ENCODE measurements around the gene TMEM263. TPM values are rescaled to one million over a fixed set of nuclear protein-coding genes. Genes with fewer than 3 reads are reported as not detected.

The TMEM263 gene
- polyA plus RNA-seq, 1 of the 3 experiments (the other 2 are of a cell fraction) = 16.9 TPM

GRCh38 chr12:106987846-106988245, 32.1 kb downstream of the TMEM263 start:
- 79% methylated on average over 6 of the region's 6 CpGs for WGBS (ENCODE audit: low lambda C conversion rate)
- no peak for DNase-seq
- H4K20me1 ChIP-seq (ENCODE audit: insufficient read depth) = no peaks in the 10 kb centered on the region
- no peaks in the 10 kb centered on the region for H3K9me2 ChIP-seq
- TF ChIP-seq TCF12 (IDR thresholded peaks at IDR 0.05) (no peak), CTCF (IDR thresholded peaks at IDR 0.05) (no peak), PBX3 (IDR thresholded peaks at IDR 0.05) (no peak), RXRA (IDR thresholded peaks at IDR 0.05; ENCODE audit: borderline replicate concordance, low read depth) (no peak), EP300 (IDR thresholded peaks at IDR 0.05; ENCODE audit: borderline replicate concordance in 1 of 2, low read depth in 1 of 2, low read length in 1 of 2) (no peak), SIN3A (IDR thresholded peaks at IDR 0.05; ENCODE audit: borderline replicate concordance, low read depth, low read length) (no peak), RFX5 (IDR thresholded peaks at IDR 0.05; ENCODE audit: low read length) (no peak), REST (IDR thresholded peaks at IDR 0.05; ENCODE audit: low read depth, low read length) (no peak), NRF1 (IDR thresholded peaks at IDR 0.05; ENCODE audit: low read depth, low read length) (no peak), JUND (IDR thresholded peaks at IDR 0.05) (no peak), GATA2 (CRISPR knock-in tag; IDR thresholded peaks at IDR 0.05) (no peak), GABPA (IDR thresholded peaks at IDR 0.05; ENCODE audit: low read depth) (no peak)
- H3F3A ChIP-seq (replicated peaks; ENCODE audit: insufficient read depth) = peaks cover 12% of the 10 kb centered on the region
- H2AFZ ChIP-seq (ENCODE audit: low read depth) = peak overlapping the region; percentile 67; the same call in 1 of the 2 replicates
- H3K36me3 ChIP-seq (replicated peaks in 1 of 2; ENCODE audit: control insufficient read depth in 1 of 2, insufficient read depth in 2 of 2, low read length in 1 of 2) = peaks cover 8 to 13% of the 10 kb centered on the region in 2 experiments
- no peak overlapping the region for H3K9ac ChIP-seq
- H3K4me1 ChIP-seq (ENCODE audit: control insufficient read depth in 1 of 2, insufficient read depth in 2 of 2, low read depth in 1 of 2, low read length in 1 of 2) = peaks cover 6 to 13% of the 10 kb centered on the region in 2 experiments; a peak in 2 of 4 replicates
- H3K79me2 ChIP-seq (ENCODE audit: insufficient read depth) = peaks cover 17% of the 10 kb centered on the region
- no peak overlapping the region for H3K4me2 ChIP-seq
- no peak overlapping the region for H3K4me3 ChIP-seq (ENCODE audit: low read depth in 2 of 2, low read length in 1 of 2)
- ChIA-PET CTCF (interaction anchor here (1.0 kb wide), 1 partner anchor 14 kb away, joined by 3 read pairs; no protein-coding TSS in a partner anchor), POLR2A (interaction anchor here (0.9 to 1.5 kb wide), 2 partner anchors 10 to 27 kb away, joined by 4 to 6 read pairs; no protein-coding TSS in a partner anchor)
- no peak overlapping the region; a peak in 1 of 4 replicates for H3K27ac ChIP-seq (ENCODE audit: low read depth in 2 of 2, low read length in 1 of 2)
- no peaks in the 10 kb centered on the region for H3K27me3 ChIP-seq (ENCODE audit: insufficient read depth)
- H3K9me3 ChIP-seq = no peaks in the 10 kb centered on the region
